GM18870 (cell line): ENCODE measurements around the gene FXYD7.
"Not testable (repeated sequence)": the region's sequence is repeated elsewhere in the genome, so short reads cannot be mapped to it uniquely, and the experiment has no call there.

Experiments
- ATAC-seq: cut with Tn5 transposase; IDR thresholded peaks from one replicate; pipeline ENCODE4 v1.9.1; 2021; ENCODE audit warnings: moderate library complexity; ENCODE audit not compliant: unreplicated experiment

FXYD7 gene

GRCh38 chr19:35125749-35126623, 17.1 kb upstream of the FXYD7 start:
- ATAC-seq: no peak

GRCh38 chr19:35126624-35126959, 16.5 kb upstream of the FXYD7 start:
- no peak for ATAC-seq

GRCh38 chr19:35127871-35128270, 15.2 kb upstream of the FXYD7 start:
- ATAC-seq: no peak

- ATAC-seq: no peak
These were observed 14.5 kb upstream of the FXYD7 start for GRCh38 chr19:35128398-35129057.

GRCh38 chr19:35129724-35130274, 13.3 kb upstream of the FXYD7 start:
- ATAC-seq: not testable (repeated sequence)

- no peak for ATAC-seq
These were observed 12.0 kb upstream of the FXYD7 start for GRCh38 chr19:35130761-35131720.

- ATAC-seq: no peak
These were observed 10.8 kb upstream of the FXYD7 start for GRCh38 chr19:35132254-35132653.

GRCh38 chr19:35133826-35134225, 9.2 kb upstream of the FXYD7 start:
- no peak for ATAC-seq

GRCh38 chr19:35134601-35135242, 8.3 kb upstream of the FXYD7 start, which contains the start of gene LGI4:
LGI4 (minus strand) TSS chr19:35135059; CDS start chr19:35134680, 379 bp downstream.
- no peak for ATAC-seq

- no peak for ATAC-seq
These were observed 7.6 kb upstream of the FXYD7 start for GRCh38 chr19:35135389-35135909.

DNA sequence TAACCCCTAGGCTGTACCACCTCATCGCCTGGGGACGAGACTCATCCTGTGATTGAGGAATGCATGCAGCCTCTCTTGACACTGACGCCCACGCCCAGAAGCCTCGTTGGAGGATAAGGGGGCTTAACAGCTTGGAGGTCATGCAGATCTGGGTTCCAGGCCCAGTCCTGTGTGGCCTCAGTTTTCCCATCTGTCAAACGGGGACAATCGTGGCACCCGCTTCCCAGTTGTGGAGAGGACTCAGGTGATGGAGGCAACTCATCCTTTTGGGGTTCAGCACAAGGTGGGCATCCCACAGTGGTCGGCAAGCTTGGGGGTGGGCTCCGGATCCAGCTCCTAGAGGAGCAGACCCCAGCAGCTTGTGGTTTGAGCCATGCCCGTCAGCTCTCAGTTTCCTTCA, 6.8 kb upstream of the FXYD7 start:
- no peak for ATAC-seq

- no peak for ATAC-seq
These were observed 5.9 kb upstream of the FXYD7 start for GRCh38 chr19:35136977-35137702.

- no peak for ATAC-seq
These were observed 4.7 kb upstream of the FXYD7 start, which contains the start of gene FXYD1 for GRCh38 chr19:35138305-35138892. FXYD1 (plus strand) TSS chr19:35138824; CDS start chr19:35140080, 1,256 bp downstream.

DNA sequence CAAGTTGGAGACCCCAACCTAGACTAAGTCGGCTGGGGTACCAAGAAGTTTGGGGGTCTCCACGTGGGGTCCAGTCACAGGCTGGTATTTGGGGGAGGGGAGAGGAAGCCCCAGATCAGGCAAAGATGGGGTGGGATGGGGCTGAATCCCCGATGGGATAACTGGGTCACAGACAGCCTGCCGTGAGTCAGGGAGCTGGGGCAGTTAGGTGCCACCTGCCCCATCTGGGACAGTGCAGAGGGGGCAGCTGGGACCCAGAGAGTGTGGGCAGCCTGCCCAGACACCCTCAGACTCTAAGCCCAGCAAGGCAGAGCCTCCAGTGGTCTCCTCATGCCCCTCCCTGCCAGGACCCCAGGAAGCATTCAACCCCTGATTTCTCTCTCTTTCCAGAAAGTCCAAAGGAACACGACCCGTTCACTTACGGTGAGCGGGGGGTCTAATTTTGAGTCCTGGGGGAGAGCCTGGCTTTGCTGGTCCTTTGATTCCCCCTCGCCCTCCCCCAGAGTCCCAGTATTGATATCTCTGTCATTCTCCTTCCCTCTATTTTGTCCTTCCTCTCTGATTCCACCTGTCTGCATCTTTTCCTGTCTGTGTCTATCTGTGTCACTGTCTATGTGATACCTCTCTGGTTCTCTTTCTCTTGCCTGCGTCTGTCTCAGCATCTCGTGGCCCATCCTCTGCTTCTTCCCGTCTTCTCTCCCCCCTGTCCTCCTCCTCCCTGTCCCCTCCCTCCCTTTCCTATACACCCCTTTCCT, 2.7 kb upstream of the FXYD7 start:
- ATAC-seq: no peak

DNA sequence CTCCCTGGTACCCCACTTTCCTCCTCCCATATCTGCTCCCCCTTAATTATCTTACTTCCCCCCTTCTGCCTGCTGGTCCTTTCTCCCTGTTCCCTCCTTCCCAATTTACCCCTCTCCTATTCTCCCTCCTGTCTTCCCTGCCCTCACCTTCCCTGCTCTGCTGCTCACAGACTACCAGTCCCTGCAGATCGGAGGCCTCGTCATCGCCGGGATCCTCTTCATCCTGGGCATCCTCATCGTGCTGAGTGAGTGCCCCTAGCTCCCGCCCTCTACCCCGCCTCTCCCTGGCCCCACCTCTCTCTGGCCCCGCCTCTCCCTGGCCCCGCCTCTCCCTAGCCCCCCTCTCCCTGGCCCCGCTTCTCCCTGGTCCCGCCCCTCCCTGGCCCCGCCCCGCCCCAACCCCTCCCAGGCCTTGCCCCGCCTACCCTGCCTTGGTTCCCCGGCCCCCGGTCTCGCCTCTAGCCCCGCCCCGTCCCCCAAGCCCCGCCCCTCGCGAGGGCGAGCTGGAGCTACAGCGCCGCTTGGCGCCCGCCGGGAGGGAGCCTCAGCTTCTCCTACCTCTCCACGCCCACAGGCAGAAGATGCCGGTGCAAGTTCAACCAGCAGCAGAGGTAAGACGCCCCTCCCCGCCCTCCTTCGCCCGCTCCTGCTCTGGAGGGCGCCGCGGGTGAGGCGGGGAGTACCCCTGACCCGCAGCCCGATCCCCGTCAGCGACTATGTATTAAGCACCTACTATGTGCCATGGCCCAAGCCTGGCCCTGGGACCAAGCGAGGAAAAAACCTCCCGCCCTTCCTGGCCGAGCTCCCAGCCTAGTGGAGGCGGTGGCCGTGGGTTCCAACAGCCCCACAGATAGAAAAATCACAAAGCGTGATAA, 1.9 kb upstream of the FXYD7 start:
- no peak for ATAC-seq

GRCh38 chr19:35141837-35142605, 1.0 kb upstream of the FXYD7 start:
- ATAC-seq: no peak
